Activated T-cell treated with anti-CD3 and anti-CD28 coated beads for 1 hour (primary cell): ENCODE results near the gene NHS.

Experiments used
- DNase-seq: peaks from one replicate; pipeline ENCODE4 v3.0.0-alpha.2; 2020; ENCODE audit warnings: low read depth

NHS gene

DNA sequence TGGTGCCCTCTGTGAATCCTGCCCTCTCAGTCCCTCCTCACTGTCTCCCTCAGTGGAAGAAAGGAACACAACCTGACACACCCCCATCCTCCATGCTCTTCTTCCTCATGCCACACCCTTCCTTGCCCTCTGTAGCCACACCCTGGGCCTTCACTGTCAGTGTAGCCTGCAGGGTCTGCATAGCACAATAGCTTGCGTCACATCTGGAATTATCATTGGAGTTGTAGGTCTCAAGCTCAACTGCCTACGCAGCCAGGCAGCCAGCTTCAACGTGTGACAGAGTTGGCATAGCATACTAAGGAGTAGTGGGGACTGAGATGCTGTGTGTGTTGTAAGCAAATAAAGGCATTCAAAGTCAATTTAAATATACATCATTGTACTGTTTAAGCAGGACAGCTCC is 248.8 kb downstream of the NHS start:
- DNase-seq, result no peak

DNA sequence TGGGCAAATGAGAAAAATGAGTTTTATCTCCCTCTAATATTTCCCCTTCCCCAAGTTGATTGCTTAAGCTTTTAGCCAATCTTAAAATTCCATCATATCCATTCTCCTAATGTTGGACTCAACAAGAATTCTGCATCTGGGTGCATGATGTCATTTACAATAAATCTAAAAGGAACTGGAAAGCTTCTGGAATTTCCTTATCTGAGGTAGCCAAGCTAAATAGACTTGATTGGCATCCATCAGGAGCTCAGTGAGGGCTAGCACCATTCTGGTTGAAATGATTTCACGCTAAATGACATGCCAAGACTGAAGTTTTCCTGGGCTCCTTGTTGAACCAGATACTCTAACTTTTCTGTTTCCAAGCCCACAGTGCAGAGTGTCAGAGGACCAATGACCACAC is 252.0 kb downstream of the NHS start:
- no peak for DNase-seq

DNA sequence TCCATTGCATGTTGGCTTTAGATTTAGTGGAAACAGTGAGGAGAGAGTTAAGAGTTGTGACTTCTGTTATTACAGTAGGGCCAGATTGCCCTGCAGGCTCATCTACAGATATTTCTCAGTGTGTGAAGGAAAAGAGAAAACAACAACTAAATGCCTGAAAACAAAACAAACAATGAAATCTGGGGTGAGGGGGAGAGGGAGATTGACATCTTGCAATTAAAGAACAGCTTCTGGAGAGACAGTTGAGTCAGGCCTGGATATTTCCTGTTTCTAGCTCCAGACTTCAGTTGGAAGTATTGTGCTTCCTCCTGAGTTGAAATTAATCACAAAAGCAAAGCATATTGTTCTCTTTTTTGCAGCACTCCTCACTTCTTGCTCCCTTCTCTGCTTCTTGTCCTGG is 254.0 kb downstream of the NHS start:
- no peak for DNase-seq

DNA sequence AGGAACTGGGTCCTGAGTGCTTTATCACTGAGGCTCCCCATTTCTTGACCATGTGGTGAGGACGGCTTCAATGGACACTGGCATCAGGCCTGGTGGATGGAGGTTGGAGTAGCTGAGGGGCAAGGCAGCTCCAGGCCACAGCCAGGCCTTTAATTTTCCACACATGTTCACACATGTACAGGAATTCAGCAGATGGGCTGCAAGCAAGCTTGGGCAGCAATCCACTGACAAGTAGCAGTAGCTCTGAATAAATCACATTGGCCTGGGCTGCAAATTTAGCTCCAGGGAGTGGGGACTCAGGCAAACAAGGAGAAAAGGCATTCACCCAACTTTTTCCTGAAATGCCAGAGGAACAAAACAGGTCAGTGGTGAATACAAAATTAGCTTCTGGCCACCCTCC is 254.5 kb downstream of the NHS start:
- no peak for DNase-seq

DNA sequence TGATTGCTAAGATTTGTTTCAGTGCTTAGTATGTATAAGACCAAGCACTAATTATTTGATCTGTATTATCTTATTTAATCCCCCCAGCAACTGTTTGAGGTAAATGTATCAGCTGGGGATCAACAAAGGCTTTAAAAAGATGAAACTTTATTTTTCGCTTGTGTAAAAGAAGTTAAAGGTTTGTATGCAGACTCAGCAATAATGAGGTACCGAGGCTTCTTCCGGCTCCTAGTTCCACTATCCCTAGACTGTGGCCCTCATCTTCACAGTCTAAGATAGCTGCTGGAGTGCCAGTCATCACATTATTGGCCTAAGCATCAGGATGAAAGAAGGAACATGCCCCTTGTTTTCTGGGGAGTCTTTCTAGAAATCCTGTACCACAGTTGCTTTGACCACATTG is 256.6 kb downstream of the NHS start:
- DNase-seq, result no peak

DNA sequence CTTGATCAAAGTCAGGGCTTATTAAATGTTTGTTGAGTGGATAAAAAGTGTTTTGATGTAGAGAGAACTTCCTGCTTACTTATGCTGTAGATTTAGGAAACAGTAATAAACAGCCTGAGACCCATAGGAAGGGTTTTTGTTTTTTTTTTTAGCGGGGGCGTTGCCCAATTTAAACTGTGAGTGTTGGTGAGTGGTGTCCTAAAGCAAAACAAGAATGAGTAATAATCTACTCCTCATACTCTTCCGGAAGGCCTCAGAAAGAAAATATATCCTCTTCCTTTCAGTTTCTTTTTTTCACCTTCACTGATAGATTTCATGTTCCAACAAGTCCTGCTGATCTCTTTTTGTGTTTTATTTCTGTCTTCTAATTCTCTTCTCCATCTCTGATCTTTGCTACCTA is 257.9 kb downstream of the NHS start:
- DNase-seq, result no peak

DNA sequence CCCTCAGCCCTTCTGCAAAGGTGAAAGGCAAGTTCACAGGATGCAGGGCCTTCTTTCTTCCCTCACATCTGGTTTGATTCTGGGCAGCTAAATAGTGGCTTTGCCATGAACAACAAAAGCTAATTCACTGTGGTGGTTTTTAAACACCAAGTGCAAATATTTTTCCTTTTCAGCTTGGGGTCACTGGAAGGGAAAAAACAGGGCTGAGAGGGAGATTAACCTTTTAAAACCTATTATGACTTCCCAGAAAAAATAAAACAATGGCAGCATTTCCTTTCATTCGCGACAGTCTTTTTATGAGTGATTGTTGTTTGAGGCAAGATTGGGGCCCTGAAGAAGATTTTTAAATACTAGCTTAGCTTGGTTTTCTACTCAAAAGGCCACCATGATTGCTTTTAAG is 258.5 kb downstream of the NHS start:
- DNase-seq, result no peak

DNA sequence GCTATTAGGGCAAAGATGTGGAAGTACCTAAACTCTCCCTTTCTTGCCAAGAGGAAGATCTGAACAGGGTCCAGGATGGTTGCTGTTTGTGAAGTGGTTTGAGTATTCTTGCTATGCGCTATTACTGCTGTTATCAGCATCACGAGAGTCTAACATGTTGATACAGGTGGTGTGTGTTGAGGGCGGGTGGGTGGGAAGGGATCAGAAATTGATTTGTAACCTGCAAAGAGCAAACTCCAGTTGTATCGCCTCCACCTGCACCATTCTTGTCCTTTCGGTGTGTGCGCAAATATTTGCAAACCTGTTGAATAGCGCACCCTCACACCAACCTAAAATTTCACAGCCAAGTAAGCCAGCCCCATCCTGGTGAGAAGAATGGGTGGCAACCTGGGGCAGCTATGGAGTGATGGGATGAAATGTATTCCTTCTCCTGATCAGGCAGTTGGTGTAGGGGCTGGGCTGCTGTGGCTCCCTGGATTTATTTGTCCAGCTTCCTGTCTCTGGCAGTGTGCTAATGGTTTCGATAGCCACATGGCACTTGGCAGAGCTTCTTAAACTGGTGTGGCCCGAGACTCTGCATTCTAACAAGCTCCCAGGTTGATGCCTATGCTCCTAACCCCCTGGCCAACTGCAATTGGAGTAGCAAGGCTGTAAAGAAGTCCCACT is 259.7 kb downstream of the NHS start:
- no peak for DNase-seq

DNA sequence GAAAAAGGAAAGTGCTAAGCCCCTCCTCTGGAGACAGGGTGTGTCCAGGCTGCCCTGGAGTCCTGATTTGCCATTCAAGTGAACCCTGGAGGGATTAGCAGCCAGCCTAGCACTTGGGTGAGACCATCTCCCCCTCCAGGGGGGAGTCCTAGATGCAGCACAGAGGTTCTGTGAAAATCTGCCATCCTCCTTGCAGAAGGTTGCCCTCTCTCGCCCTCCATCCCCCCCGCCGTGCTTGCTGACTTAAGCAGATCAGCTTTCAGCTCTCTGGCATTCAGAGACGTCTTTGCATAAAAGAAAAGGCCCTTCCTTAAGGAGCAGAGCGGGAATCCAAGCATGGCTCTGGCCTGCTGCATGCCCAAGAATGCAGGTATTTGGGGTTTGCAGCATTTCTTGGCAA is 260.2 kb downstream of the NHS start:
- no peak for DNase-seq

DNA sequence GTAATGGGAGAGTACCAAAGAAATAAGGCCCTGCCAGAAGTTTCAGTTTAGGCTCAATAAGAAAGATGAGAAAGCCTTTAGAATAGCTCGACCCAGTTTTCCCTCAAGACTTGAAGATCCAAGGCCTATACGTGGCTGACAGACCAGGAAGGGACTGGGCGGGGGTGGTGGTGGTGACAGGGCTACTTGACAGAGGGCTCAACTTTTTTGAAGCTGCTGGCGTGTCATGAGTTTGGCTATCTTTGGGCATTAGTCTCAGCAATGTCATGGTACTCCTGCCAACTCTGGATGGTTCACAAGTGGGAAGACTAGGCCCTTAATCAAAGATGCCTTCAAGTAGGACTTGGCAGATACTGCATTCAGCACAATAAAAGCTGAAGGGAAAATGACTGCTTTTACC is 262.2 kb downstream of the NHS start:
- no peak for DNase-seq

DNA sequence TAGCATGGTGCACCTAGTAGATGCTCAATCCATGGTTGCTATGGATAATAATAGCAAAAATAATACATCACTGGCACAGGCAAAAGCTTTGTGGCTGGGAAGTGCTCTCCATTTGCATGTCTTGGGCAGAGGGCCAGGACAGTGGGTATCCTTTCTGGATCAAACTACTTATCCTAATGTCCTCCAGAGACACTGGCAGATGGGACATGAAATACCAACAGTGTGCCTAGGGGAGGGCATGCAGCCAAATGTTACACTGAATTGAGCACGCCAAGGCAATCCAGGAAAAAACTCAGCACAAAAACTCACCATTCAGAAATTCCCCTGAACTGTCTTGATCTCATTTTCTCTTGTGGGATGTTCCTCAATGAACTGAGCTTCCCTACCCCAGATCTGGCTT is 263.7 kb downstream of the NHS start:
- no peak for DNase-seq

DNA sequence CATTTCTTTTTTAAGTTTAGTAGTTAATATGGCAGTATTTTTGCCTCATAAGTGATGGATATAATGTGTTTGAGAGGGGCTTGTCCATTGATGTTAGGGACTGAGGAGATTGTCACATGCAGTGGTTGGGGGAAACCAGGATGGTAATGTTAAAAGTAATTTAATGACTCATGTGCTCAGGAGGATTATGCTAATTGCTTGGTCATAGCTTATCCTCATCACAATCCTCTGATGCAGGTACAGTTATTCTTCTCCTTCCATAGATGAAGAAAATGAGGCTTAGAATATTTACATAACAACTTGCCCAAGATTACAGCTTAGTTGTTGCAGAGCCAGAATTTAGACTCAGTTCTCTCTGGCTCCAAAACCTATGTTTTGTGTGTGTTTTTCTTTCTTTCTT is 267.9 kb downstream of the NHS start:
- DNase-seq, result no peak

DNA sequence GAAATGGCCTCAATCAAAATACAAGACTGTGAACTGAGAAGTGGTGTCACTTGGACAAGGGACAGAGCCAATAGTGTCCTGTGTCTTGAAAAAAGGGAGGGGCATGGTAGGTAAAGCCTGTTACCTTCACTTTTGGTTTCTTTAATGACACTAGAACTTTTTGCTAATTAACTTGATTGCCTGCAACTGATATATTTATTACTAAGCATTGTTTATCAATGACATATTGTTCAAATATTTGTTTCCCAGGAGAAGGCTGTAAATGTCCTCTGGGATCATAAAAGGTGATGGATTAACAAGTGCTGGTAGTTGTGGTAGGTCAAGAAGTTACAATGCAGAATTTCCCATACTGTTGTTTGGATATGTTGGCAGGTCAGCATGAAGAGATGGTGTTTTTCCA is 268.5 kb downstream of the NHS start:
- DNase-seq, result no peak

DNA sequence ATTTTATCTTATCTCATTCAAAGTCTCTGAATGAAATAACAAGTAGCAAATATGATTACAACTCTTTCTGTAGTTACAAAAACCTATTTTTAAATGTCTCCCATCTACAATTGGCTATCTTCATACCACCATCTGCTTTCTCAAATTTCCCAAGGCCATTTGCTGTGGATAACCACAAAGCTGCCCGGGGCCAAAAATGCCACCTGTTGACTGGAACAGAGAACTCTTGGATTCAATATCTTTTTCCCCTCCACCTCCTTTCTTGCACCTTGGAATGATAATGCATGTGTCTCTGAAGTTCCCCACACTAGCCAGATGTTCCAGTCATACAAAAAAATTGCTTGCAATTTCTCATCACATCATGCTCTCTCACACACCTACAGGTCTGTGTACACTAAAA is 269.0 kb downstream of the NHS start:
- no peak for DNase-seq

DNA sequence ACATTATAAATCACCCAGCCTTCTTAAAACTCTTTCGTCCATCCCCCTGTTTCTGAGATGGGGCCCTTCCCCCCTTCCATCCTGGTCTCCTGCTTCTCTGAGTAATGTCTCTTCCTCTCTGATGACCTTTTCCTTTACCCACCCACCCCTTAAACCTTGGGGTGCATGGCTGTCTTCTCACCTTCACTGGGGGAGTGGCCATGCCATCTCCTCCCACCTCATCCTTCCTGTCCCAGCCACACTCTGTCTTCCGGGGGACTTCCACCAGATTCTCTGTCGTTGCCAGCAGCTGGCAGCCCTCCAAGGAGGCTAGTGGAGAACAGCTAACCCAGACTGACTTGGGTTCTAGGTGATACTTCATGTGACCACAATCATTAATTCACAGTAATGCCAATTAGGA is 279.1 kb downstream of the NHS start:
- DNase-seq, result no peak

DNA sequence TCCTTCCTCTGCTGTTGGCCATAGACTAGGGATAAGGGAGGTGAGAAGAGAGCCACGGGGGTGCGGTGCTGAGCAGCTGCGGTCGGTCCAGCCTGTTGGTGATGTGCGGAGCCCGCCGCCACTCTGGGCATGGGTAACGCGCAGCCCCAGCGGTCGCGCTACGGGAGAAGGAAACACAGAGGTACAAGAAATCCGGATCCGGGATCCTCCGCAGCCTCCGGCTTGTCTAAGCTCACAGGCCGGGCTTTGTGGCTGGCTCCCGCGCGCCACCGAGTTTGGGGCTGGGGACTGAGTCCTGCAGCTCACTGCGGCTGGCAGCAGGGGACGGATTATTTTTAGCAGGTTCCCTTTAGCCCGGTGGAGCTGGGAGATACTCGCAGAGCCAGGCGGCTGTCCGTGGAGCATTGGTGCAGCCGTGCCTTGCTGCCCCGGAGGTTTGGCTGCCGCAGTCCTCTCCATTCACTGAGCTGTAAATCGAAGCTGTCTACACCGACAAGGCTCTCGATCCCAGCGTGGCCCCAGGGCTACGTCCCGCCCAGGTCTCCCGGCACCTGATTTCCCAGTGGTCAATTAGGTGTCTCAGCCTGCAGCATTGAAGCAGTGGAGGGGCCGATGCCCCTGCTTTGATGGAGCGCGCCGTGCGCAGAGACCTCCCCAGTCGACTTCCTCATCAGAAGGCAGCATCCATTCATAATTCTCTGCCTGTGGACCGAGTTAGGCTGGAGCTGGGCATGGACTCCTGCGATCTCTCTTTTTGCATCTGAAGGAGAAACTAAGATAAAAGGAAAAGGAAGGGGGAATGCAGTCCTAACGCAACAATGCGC is 280.4 kb downstream of the NHS start:
- no peak for DNase-seq

DNA sequence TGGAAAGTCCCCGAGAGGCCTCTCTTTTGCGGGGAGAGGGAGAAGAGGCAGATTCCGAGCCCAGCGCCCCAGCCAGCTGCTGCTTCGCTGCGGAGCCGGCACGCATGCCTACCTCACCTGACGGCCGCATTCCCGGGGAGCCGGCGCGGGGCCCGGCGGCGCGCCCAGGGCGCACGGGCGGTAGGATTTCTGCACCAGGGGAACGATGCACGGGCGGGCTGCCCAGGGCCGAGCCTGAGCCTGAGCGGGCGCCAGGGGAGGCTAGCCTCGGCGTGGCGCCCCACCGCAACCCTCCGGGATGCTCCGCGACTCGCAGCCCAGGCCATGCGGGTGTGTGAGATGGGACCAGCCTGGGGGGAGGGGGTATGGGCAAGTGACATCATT is 281.0 kb downstream of the NHS start:
- DNase-seq, result no peak

DNA sequence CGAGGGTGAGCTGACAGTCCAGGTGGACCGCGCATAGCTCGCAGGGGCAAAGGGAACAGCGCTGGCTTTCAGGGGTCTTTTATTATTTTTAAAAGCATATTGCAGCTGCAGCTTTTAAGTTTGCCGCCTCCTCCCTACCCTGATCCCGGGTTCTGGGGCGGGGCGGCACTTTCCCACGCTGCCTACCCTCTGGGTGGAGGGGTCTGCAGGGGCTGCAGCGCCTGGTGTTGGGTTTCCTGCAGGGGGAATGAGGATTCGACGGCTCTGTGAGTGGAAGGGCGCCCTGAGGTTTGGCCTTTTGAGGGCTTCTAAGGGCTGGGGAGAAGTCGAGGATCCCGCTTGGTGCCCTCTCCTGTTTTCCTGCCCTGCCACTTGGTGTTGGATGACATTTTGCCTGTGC is 281.6 kb downstream of the NHS start:
- no peak for DNase-seq

DNA sequence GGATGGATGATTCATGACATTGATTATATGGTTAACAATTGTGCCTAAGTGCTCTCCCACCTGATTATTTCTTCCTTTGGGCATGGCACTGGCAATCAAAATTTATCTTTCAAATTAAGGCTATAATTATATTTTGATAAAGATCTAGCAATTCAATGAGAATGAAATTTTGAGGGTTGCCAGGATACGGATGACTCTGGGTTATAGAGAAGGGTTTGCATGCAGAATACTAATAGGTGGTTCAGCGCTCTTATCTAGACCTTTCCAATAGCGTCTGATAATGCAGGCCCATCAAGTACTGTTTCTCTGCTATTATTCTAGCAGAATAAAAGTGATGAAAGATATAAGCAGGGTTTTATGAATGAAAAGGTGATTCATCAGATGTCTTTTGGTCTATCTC is 287.4 kb downstream of the NHS start:
- DNase-seq, result no peak

DNA sequence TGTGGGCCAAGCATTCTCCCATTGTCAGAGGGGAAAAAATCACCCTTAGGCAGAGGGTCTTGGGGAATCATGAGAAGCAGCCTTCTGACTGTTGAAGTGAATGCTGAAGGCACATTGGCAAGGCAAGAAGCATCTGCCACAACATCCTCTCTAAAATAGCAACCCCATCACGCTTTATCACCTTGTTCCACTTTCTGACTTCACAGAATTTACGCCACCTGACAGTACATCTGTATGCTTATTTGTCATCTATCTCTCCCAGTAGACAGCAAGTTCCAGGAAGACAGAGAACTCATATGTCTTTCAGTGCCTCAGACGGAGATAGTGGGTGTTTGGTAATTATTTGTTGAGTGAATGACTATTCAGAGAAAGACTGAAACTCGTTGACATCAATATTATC is 293.9 kb downstream of the NHS start:
- DNase-seq, result no peak

DNA sequence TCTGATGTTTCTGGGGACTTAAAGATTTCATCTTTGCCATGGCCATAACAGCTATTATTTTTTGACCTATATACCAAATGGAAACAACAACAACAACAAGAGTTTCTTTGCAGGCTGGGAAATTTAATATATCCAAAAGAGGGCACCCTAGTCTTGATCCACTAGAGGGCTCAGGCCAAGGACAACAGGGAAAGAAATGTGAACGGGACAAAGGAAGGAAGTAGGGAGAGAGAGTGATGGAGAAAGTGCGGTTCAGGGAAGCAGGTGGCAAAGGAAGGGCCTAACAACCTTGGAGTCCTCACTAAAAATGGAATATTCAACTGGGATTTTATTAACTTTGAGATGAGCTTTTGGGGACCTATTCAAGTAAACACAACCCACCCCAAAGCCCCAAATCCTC is 294.5 kb downstream of the NHS start:
- no peak for DNase-seq

DNA sequence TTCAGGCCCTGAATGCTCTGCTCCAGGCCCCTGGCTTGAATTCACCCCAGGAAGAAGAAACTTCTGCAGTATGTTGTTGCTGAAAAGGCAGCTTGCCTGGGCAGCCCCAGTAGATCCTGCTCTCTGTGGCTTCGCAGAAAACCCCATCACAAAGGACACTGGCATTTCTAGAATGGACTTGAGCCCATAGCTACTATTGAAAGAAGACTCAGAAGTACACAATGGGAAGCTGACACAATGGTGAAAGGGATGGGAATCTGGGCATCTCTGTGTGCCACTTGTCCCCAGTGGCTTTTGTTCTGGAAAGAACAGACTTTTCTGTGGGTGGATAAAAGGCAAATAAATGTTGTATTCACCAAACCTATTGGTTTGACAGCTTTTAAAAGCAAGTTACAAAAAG is 294.9 kb downstream of the NHS start:
- DNase-seq, result no peak

DNA sequence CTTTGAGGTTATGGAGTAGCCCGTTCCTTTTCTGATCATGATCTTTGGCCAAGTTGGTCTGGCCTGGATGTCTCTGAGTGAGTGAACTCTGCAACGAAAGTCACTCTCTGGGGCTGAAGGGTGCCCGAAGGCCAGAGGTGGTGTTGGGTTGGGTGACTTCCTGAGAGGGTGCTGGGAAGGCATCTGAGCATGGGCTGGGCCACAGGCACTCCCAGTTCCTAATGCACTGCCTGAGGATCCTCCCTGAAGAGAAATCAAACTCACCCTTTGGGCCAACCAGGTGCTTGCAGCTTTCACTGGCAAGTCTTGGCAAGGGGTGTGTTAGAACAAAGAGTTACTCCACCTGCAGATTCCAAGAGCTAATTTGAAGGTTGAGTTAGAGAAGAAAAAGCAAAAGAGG is 295.9 kb downstream of the NHS start:
- no peak for DNase-seq

DNA sequence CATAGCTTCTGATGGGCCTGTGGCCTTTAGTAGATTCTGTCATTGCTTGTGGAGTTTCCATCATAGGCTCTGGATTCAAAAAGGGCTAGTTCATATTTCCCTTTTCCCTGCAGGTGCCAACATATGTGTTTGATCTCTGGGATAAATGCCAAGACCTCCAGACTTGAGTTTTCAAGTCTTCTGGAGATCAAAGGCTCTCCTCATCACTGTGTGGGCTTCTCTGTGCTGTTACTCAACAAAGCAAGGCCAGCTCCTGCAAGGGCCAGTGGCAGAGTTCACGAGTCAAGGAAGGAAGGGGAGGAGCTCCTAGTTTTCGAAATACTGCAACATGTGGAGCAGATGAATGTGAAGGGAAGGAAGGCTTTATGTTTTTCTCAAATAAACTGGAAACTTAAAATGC is 299.6 kb downstream of the NHS start:
- no peak for DNase-seq
